Uterus (tissue), 2 donors: ENCODE results near the gene NKX2-1.

ENCODE experiments used
- CTCF ChIP-seq, 4 experiments: fragments of 200-600 bp in 2 of 4; fragments of 450-650 bp in 2 of 4; sonication (generic) in 2 of 4; IDR thresholded peaks; one replicate each; pipeline ENCODE4 v1.5.1; 2016 to 2019; ENCODE audit warnings: antibody characterized with exemption in 4 of 4, mild to moderate bottlenecking in 2 of 4, moderate library complexity in 1 of 4
- POLR2A ChIP-seq, 2 donors: fragments of 450-650 bp; IDR thresholded peaks; one replicate each; pipeline ENCODE4 v1.6.1; 2016; ENCODE audit warnings: antibody characterized with exemption in 2 of 2, mild to moderate bottlenecking in 1 of 2, moderate library complexity in 1 of 2

- TF ChIP-seq CTCF (IDR thresholded peaks at IDR 0.05) (no peak), POLR2A (IDR thresholded peaks at IDR 0.05) (no peak)
Measured at GRCh38 chr14:36511981-36512584, 7.9 kb downstream of the NKX2-1 start.
